Osteoblast (primary cell): Measurements from ENCODE around the gene IFTAP. TPM values are rescaled to one million over a fixed set of nuclear protein-coding genes. Genes with fewer than 3 reads are reported as not detected.
"Not testable (repeated sequence)": the region's sequence is repeated elsewhere in the genome, so short reads cannot be mapped to it uniquely, and the experiment has no call there.

Experiments used
- DNase-seq: peaks from one replicate; pipeline ENCODE4 v3.0.0; 2011; ENCODE audit warnings: low spot score, mixed read lengths; ENCODE audit not compliant: insufficient read length; ENCODE audit errors: missing footprints
- H2AFZ ChIP-seq: 2 replicates; pipeline ENCODE4 v1.6.0; 2011; ENCODE audit warnings: mild to moderate bottlenecking, low read length
- H3K27ac ChIP-seq: 2 replicates; pipeline ENCODE4 v1.5.1; 2011; ENCODE audit warnings: mild to moderate bottlenecking, low read depth, low read length, moderate library complexity
- H3K27me3 ChIP-seq: 2 replicates; pipeline ENCODE4 v1.6.0; 2012; ENCODE audit warnings: mild to moderate bottlenecking, control low read depth, inconsistent platforms, low read length, moderate library complexity; ENCODE audit not compliant: insufficient read depth
- H3K36me3 ChIP-seq: 2 replicates; pipeline ENCODE4 v1.5.1; 2011; ENCODE audit warnings: mild to moderate bottlenecking, low read length, control low read depth, moderate library complexity; ENCODE audit not compliant: insufficient read depth
- H3K4me1 ChIP-seq: 2 replicates; pipeline ENCODE4 v1.5.1; 2011; ENCODE audit warnings: mild to moderate bottlenecking, low read length, control low read depth, moderate library complexity; ENCODE audit not compliant: insufficient read depth
- H3K4me2 ChIP-seq: 2 replicates; pipeline ENCODE4 v1.6.0; 2011; ENCODE audit warnings: mild to moderate bottlenecking, low read length; ENCODE audit not compliant: insufficient read depth
- H3K4me3 ChIP-seq: fragments of 200-600 bp; sonication (generic); 3 replicates; pipeline ENCODE4 v1.5.1; 2012; ENCODE audit warnings: mild to moderate bottlenecking, low read length, inconsistent platforms; ENCODE audit not compliant: insufficient read depth
- H3K79me2 ChIP-seq: 2 replicates; pipeline ENCODE4 v1.6.0; 2012; ENCODE audit warnings: mild to moderate bottlenecking, low read length, control low read depth, inconsistent platforms; ENCODE audit not compliant: insufficient read depth
- H3K9me3 ChIP-seq: 2 replicates; pipeline ENCODE4 v1.5.1; 2011; ENCODE audit warnings: low read depth, low read length, control low read depth
- H4K20me1 ChIP-seq: 2 replicates; pipeline ENCODE4 v1.6.0; 2012; ENCODE audit warnings: mild to moderate bottlenecking, low read length, control low read depth; ENCODE audit not compliant: insufficient read depth
- CTCF ChIP-seq: IDR thresholded peaks from 2 replicates; pipeline ENCODE4 v1.5.1; 2011; ENCODE audit warnings: mild to moderate bottlenecking, low read depth, low read length, moderate library complexity; ENCODE audit errors: extremely low read depth
- total RNA-seq: library from RNA; depleted of rRNA; stranded (reverse); fragments of >200 nt; gene quantifications from 2 replicates; pipeline ENCODE4 v1.2.3, GENCODE V29; 2012

Gene IFTAP, protein sequence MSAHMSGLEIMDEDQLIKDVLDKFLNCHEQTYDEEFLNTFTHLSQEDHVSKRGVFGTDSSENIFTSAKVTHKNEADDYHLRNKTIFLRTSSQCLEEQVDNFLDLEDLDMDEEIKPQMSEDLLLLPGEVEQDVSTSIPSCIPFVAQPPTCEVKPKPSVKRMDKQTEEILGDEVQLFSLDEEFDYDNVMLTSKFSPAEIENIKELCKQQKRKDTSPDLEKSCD
- 32.1 and 33.7 TPM in 2 replicates for total RNA-seq

DNA sequence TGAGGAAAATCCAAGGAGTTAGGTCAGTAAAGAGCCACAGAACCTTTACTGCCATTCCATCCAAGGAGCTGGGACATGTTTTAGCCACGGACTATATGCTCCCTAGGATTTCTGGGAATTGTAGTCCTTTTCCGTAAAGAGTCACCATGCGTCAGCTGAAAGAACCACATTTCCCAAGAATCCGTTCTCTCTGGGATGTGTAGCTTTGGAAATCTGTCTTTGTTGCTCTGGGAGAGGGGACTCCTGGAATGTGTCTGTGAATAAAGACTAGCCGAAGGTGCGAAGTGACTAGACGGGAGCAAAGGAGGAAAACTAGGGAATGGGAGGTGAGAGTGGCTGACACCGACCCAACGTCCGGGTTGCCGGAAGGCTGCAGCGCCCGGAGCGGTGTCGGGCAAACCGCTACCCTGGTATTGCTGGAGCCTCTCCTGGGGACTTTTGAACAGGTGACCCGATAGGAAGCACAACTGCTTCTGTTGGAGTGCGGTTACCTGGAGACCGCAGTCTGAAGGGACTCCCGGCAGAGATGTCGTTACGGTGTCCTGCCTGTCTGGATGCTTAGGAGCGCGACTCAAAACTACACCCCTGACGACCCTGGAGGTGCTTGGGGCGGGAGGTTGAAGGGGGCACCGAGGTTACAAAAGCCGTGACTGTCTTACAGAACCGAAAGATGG, at the start of gene IFTAP:
IFTAP (plus strand) TSS at position 187 of the 674 bp plus-strand sequence. CDS start 15,602 bp downstream, outside the sequence.
- H3K27ac ChIP-seq, result peak within 1 kb of the TSS; percentile 68
- peaks cover 3% of the 10 kb centered on the region for H3K27me3 ChIP-seq
- DNase-seq, result peak; percentile 90
- no peaks in the 10 kb centered on the region for H4K20me1 ChIP-seq
- no peaks in the 10 kb centered on the region for H3K36me3 ChIP-seq
- no peaks in the 10 kb centered on the region for H3K9me3 ChIP-seq
- H2AFZ ChIP-seq, result peak within 1 kb of the TSS; percentile 99
- H3K4me1 ChIP-seq, result peaks cover 7% of the 10 kb centered on the region
- TF ChIP-seq CTCF, result no peak
- H3K4me3 ChIP-seq, result peak within 1 kb of the TSS; percentile 96
- H3K79me2 ChIP-seq, result peaks cover 7% of the 10 kb centered on the region
- peak within 1 kb of the TSS; percentile 94 for H3K4me2 ChIP-seq

- peaks cover 3% of the 10 kb centered on the region for H3K27me3 ChIP-seq
- no peak for TF ChIP-seq CTCF
Measured at GRCh38 chr11:36550385-36551115, 43.8 kb upstream of the IFTAP start.

GRCh38 chr11:36557390-36557789, 36.9 kb upstream of the IFTAP start:
- not testable (repeated sequence) for DNase-seq, H2AFZ ChIP-seq, H3K79me2 ChIP-seq, H3K4me1 ChIP-seq, H3K27me3 ChIP-seq, H4K20me1 ChIP-seq, H3K4me2 ChIP-seq, H3K27ac ChIP-seq, H3K4me3 ChIP-seq, H3K36me3 ChIP-seq, H3K9me3 ChIP-seq

More at GRCh38 chr11:36550385-36551115, 43.8 kb upstream of the IFTAP start:
- H3K4me3 ChIP-seq, result no peak overlapping the region
- no peak overlapping the region for H3K4me2 ChIP-seq
- no peak overlapping the region for H2AFZ ChIP-seq
- no peak overlapping the region for H3K27ac ChIP-seq
- no peaks in the 10 kb centered on the region for H3K4me1 ChIP-seq
- no peaks in the 10 kb centered on the region for H3K9me3 ChIP-seq
- no peaks in the 10 kb centered on the region for H3K79me2 ChIP-seq
- no peak for DNase-seq
- no peaks in the 10 kb centered on the region for H4K20me1 ChIP-seq
- no peaks in the 10 kb centered on the region for H3K36me3 ChIP-seq

DNA sequence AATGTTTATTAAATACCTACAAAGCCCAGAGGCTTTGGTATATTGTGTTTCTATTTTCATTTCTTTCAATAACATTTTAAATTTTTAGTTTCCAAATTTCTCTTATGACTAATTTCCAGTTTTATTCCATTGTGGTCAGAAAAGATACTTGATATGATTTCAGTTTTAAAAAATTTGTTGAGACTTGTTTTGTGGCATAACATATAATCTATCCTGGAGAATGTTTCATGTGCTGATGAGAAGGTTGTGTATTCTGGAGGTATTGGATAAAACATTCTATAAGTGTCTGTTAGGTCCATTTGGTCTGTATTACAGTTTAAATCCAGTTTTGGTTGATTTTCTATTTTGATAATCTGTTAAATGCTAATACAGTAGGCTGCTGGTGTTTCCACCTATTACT, 36.3 kb upstream of the IFTAP start:
- Histone ChIP-seq H3K79me2 (no peaks in the 10 kb centered on the region), H3K4me3 (no peak overlapping the region), H3K9me3 (no peaks in the 10 kb centered on the region), H3K27me3 (peaks cover 7% of the 10 kb centered on the region), H3K4me2 (peak overlapping the region; percentile 19), H3K4me1 (no peaks in the 10 kb centered on the region), H2AFZ (no peak overlapping the region), H3K27ac (no peak overlapping the region), H4K20me1 (no peaks in the 10 kb centered on the region), H3K36me3 (no peaks in the 10 kb centered on the region)
- no peak for TF ChIP-seq CTCF
- DNase-seq, result no peak
